ENCODE data around the gene METTL4.

Gene METTL4

DNA sequence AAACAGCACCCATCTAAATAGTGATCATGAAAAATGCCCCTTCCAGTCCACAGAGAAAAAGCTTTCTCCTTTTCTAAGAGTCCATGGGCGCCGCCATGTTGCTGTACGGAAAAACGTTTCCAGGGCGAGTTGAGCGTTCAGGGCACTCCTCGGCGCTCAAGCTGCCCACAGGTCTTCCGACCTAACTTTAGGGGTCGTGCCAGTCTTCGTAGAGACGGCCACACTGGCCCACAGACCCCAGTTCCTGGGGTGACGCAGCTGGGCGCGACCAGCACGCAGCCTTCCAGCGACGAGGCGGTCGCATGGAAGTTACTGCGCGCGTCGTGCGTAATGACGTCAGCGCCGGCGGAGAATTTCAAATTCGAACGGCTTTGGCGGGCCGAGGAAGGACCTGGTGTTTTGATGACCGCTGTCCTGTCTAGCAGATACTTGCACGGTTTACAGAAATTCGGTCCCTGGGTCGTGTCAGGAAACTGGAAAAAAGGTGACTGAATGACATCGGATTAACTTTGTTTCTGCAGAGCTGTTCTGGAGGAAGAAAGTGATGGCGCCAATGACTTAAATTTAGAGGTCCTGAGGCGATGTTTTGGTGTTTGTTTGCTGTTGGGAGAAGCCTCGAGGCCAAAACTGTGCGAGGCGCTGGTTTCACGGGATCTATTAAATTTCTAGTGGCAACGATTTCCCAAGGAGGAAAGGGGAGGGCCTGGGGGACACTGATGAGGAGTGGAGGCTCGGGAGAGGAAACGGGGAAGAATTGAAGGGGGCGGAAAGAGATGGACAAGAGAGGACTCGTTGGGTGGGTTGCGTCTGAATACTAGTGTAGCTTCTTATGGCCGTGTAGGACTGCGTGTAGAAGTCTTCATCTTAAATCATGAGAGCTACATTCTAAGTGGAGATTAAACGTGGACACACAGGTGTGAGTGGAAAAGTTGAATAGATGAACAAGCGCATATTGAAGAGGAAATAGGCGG, at the start of gene METTL4, which contains the start of gene NDC80:
Gene METTL4, minus strand, starts transcription at position 306 of the 971 bp plus-strand sequence. CDS start 4,289 bp downstream, outside the sequence.
Gene NDC80, plus strand, starts transcription at position 358 of the 971 bp plus-strand sequence. CDS start 1,429 bp downstream, outside the sequence.
- H3K4me3 ChIP-seq (ENCODE audit: low read length): peak within 1 kb of the TSS; percentile 93
- TF ChIP-seq ZNF274 (IDR thresholded peaks at IDR 0.05; ENCODE audit: low read depth, low read length): no peak

DNA sequence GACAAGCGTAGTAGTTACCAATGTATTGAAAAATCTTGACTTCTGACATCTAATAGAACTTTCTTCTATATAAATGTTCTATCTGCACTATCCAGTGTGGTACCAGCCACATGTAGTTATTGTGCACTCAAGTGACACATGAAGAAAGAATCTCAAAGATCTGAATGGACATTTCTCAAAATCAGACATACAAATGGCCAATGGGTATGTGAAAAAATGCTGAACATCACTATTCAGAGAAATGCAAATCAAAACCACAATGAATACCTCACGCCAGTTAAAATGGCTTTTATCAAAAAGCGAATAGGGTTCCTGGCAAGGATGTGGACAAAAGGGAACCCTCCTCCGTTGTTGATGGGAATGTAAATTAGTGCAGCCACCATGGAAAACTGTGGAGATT, 46.7 kb upstream of the METTL4 start:
- TF ChIP-seq ZNF274 (IDR thresholded peaks at IDR 0.05; ENCODE audit: low read depth, low read length): no peak

DNA sequence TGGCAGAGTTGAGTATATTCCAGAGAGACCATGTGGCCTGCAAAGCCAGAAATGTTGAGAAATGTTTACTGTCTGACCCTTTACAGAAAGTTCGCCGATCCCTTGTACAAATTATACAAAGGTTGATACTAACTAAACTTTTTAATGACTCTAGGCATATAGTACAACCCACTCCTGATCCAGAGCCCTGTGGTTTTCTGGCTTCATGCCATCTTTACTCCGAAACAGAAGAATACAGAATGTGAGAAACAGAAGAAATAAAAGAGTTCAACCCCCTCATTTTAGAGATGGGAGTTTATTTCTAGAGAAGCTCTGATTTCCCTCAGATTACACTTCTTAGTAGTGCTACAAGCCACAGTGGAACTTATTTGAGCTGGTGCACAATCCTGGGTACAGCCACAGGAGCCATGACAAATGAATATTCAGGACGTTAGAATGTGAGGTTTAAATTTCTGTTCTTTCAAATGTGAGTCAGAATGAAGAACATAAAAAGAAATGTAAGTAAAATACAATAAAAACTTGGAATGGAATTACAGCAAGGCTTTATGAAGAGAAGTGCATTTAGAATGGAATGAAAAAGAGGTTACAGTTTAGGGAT, 46.2 kb upstream of the METTL4 start:
- TF ChIP-seq ZNF274 (IDR thresholded peaks at IDR 0.05; ENCODE audit: low read depth, low read length): no peak
- H3K4me3 ChIP-seq (ENCODE audit: low read length): no peak overlapping the region

More for the DNA sequence above, 46.7 kb upstream of the METTL4 start:
- H3K4me3 ChIP-seq (ENCODE audit: low read length): no peak overlapping the region

DNA sequence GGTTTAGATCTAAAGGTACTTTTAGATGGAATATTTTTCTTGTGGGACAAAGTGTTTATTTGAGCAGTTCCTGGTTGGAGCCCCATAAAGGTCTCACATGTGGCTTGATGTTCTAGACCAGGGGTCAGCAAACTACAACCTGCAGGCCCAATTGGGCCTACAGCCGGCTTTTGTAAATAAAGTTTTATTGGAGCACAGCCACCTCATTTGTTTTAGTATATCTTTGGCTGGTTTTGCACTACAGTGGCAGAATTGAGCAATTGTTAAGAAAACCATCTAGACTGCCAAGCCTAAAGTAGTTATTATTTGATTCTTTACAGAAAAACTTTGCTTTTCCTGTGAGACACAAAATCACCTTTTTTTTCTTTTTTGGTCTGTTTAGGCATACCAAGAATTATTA, 41.7 kb upstream of the METTL4 start:
- TF ChIP-seq ZNF274 (IDR thresholded peaks at IDR 0.05; ENCODE audit: low read depth, low read length): no peak
- no peak overlapping the region for H3K4me3 ChIP-seq (ENCODE audit: low read length)

DNA sequence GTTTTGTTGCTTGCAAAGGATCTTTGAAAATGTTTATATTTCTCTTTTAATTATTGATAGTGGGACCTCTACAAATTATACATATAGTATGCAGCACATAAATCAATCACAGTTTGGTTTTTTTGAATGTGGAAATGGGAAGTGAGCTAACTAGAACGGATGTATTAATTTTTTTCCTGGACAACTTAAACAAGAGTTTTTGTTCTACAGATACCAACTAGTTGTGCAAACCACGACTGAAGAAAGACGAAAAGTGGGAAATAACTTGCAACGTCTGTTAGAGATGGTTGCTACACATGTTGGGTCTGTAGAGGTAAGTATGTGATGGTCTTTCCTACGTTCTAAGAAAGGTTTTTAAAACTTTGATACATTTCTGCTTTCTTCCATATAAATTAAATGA, 39.2 kb upstream of the METTL4 start:
- H3K4me3 ChIP-seq (ENCODE audit: low read length): no peak overlapping the region
- TF ChIP-seq ZNF274 (IDR thresholded peaks at IDR 0.05; ENCODE audit: low read depth, low read length): no peak

DNA sequence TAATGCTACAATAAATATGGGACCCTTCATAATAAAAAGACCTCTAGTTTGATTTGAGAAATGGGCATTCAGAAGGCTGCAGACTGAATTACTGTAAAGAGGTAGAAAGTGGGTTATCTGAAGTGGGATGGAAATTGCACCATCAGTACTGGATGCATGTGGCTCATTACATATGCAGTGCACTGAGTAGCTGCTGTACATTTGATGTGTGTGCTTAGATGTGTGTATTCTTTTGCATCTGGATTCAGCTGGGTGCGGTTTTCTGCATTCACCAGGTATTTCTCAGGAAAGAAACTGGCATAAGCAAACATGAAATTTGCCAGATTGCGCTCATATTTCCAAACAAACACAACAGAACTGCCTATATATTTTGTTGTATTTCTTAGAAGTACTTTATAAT, 38.3 kb upstream of the METTL4 start:
- no peak overlapping the region for H3K4me3 ChIP-seq (ENCODE audit: low read length)
- TF ChIP-seq ZNF274 (IDR thresholded peaks at IDR 0.05; ENCODE audit: low read depth, low read length): no peak

DNA sequence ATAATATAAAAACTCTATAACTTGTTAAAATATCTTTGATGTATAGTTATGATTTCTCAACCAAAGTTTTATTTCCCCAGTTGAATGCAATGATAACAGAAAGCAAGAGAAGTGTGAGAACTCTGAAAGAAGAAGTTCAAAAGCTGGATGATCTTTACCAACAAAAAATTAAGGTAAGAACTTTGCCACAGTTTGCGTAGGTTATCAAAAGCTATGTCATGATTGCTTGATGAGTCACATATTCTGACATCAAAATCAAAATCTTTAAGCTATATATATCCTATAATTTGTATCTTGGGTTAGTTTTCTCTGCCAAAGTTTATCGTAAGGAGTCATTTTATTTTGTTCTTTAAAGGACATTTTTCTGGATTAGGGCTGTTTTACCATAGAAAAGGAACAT, 35.0 kb upstream of the METTL4 start:
- TF ChIP-seq ZNF274 (IDR thresholded peaks at IDR 0.05; ENCODE audit: low read depth, low read length): no peak

GRCh38 chr18:2602844-2603243, 31.5 kb upstream of the METTL4 start:
- H3K4me3 ChIP-seq (ENCODE audit: low read length): no peak overlapping the region
- no peak for TF ChIP-seq ZNF274 (IDR thresholded peaks at IDR 0.05; ENCODE audit: low read depth, low read length)

More for the DNA sequence above, 35.0 kb upstream of the METTL4 start:
- no peak overlapping the region for H3K4me3 ChIP-seq (ENCODE audit: low read length)

DNA sequence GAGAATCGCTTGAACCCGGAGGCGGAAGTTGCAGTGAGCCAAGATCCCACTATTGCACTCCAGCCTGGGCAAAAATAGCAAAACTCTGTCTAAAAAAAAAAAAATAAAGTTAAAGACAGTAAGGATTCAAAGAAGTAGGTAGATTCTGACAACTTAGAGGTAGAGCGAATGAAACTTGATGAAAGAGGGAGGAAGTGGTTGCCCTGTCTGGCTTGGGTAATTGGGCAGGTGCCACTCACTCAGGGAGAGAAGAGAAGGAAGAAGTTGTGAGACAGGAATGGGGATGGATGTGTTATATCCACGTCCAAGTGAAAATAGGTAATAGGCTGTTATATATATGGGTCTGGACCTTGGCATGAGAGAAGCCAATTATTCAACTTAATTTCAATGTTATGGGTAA, 26.3 kb upstream of the METTL4 start:
- TF ChIP-seq ZNF274 (IDR thresholded peaks at IDR 0.05; ENCODE audit: low read depth, low read length): no peak

GRCh38 chr18:2590303-2590702, 19.0 kb upstream of the METTL4 start:
- no peak overlapping the region for H3K4me3 ChIP-seq (ENCODE audit: low read length)
- no peak for TF ChIP-seq ZNF274 (IDR thresholded peaks at IDR 0.05; ENCODE audit: low read depth, low read length)

More for the DNA sequence above, 26.3 kb upstream of the METTL4 start:
- no peak overlapping the region for H3K4me3 ChIP-seq (ENCODE audit: low read length)

DNA sequence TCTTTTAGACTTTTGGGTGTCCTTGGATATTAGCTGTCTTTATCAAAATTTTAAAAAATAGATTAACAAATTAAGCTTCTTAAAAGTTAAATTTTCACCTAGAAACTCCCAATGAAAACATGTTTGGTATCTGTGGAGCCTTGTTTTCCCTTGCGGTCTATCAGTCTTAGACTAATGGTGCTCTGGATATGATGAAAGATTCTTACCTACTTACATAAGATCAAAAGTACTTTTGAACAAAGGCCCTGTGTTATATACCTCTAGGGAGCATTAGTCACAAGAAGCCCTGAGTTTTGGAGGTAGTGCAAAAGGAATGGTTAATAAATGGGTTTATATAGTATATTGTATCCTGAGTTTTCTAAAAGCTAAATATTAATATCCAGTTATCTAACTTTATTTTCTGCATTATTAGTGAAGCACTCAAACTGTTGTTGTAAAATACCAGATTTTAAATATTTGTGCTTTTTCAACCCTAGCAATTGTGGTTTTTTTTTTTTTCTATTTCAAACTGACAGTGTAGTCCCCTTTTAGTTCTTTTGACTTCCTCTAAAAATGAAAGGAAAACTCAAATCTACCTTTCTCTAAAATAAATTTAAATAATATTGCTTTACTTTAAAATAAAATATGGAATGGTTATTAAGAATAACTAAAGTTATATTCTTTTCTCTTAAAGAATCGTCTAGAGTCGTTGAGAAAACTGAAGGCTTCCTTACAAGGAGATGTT, 18.2 kb upstream of the METTL4 start:
- no peak for TF ChIP-seq ZNF274 (IDR thresholded peaks at IDR 0.05; ENCODE audit: low read depth, low read length)
- H3K4me3 ChIP-seq (ENCODE audit: low read length): no peak overlapping the region

DNA sequence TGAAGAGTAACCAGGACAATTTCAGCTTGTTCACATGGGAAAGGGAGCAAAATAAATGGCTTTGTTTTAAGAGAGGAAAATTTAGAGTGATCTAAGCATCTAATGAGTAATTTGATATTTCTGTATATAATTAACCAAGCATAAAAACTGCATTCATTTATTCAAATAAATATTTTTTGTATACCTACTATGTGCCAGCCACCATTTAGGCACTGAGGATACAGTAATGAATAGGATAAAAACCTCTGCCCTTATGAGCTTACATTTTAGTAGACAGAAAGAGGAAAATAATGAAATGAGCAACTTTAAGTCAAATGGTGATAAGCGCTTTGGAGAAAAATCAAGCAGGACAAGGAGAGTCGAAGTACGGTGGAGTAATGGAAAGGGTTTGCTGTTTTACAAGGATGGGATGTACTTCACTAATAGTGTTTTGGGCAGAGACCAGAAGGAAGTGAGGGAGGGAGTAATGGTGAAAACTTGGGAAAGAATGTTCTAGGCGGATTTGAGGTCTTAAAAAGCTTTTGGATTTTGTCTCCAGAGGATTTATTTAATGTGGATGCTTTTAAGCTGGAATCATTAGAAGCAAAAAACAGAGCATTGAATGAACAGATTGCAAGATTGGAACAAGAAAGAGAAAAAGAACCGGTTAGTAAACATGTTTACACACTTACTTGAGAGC, 17.5 kb upstream of the METTL4 start:
- no peak for TF ChIP-seq ZNF274 (IDR thresholded peaks at IDR 0.05; ENCODE audit: low read depth, low read length)
- H3K4me3 ChIP-seq (ENCODE audit: low read length): no peak overlapping the region

GRCh38 chr18:2587788-2588187, 16.5 kb upstream of the METTL4 start:
- no peak overlapping the region for H3K4me3 ChIP-seq (ENCODE audit: low read length)
- TF ChIP-seq ZNF274 (IDR thresholded peaks at IDR 0.05; ENCODE audit: low read depth, low read length): no peak

DNA sequence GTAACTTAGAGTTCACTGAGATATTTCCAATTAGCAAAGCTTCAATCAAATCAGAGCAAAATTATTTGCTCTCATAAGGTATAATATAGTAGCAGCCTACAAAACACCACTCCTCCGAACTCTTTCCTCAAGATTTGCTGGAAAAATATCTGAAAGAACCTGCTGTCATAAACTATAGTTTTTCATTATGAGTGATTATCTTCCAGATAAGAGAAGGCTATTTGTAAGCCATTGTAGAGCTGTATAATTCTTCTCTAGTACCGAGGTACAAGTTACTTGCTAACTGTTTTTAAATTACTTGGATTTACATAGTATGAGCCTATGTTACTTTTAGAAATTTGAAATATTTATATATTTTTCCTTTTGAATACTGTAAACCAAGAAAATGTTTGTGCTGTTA, 2.1 kb upstream of the METTL4 start:
- peak overlapping the region; percentile 93; the same call in 1 of the 2 replicates for H3K4me3 ChIP-seq (ENCODE audit: low read length)
- TF ChIP-seq ZNF274 (IDR thresholded peaks at IDR 0.05; ENCODE audit: low read depth, low read length): no peak
